Skeletal muscle satellite cell (primary cell): ENCODE measurements around the gene ANAPC15.
"Not testable (repeated sequence)": the region's sequence is repeated elsewhere in the genome, so short reads cannot be mapped to it uniquely, and the experiment has no call there.

ENCODE experiments used
- H3K27me3 ChIP-seq: 2 replicates; pipeline ENCODE4 v1.7.0; 2013; ENCODE audit warnings: low read length; ENCODE audit not compliant: control insufficient read depth, insufficient read depth
- H3K36me3 ChIP-seq: 2 replicates; pipeline ENCODE4 v1.7.0; 2013; ENCODE audit warnings: mild to moderate bottlenecking, control low read depth, low read length; ENCODE audit not compliant: insufficient read depth
- H3K4me1 ChIP-seq: 2 replicates; pipeline ENCODE4 v1.7.0; 2013; ENCODE audit warnings: low read length; ENCODE audit not compliant: control insufficient read depth, insufficient read depth
- H3K4me2 ChIP-seq: 2 replicates; pipeline ENCODE4 v1.7.0; 2013; ENCODE audit warnings: mild to moderate bottlenecking, low read length
- H3K4me3 ChIP-seq: 2 replicates; pipeline ENCODE4 v1.7.0; 2013; ENCODE audit warnings: low read length
- H3K9ac ChIP-seq: 2 replicates; pipeline ENCODE4 v1.7.0; 2013; ENCODE audit warnings: mild to moderate bottlenecking, low read depth, low read length, moderate library complexity
- H3K9me3 ChIP-seq: replicated peaks from 2 replicates; pipeline ENCODE4 v1.7.0; 2013; ENCODE audit warnings: mild to moderate bottlenecking, control low read depth, low read length

Gene ANAPC15

DNA sequence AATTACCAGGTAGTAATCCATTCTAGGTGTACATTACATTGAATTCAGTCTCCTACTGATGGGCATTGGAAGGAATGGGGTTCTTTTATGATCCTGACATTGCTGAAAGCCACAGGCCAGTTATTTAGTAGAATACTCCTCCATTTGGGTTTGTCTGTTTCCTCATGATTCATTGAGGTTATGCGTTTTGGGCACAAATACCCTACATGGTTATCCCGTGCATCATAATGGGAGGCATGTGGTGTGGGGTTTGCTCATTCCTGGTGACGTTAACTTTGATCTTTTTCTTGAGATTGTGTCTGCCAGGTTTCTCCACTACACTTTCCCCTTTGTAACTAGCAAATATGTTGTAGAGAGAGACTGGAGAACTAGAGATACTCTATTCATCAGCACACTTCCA, 28.6 kb upstream of the ANAPC15 start:
- Histone ChIP-seq H3K4me2 (peak overlapping the region; percentile 45), H3K9me3 (no peaks in the 10 kb centered on the region), H3K4me1 (peaks cover 45% of the 10 kb centered on the region), H3K4me3 (no peak overlapping the region), H3K9ac (peak overlapping the region; percentile 65), H3K36me3 (no peaks in the 10 kb centered on the region), H3K27me3 (no peaks in the 10 kb centered on the region)

GRCh38 chr11:72140661-72141060, 28.2 kb upstream of the ANAPC15 start:
- no peaks in the 10 kb centered on the region for H3K9me3 ChIP-seq
- H3K4me2 ChIP-seq: peak overlapping the region; percentile 45
- H3K36me3 ChIP-seq: no peaks in the 10 kb centered on the region
- peak overlapping the region; percentile 65 for H3K9ac ChIP-seq
- H3K4me3 ChIP-seq: no peak overlapping the region
- H3K27me3 ChIP-seq: no peaks in the 10 kb centered on the region
- peaks cover 45% of the 10 kb centered on the region for H3K4me1 ChIP-seq

DNA sequence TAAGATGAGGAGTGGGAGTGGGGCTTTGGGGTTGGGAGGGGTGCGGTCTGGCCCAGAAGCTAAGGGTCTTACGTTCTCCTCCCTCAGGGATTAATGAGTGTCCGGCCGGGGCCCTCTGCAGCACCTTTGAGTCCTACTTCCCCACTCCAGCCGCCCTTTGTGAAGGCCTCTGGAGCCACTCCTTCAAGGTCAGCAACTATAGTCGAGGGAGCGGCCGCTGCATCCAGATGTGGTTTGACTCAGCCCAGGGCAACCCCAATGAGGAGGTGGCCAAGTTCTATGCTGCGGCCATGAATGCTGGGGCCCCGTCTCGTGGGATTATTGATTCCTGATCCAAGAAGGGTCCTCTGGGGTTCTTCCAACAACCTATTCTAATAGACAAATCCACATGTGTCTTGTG, 27.0 kb upstream of the ANAPC15 start:
- peaks cover 40% of the 10 kb centered on the region for H3K4me1 ChIP-seq
- H3K36me3 ChIP-seq: no peaks in the 10 kb centered on the region
- no peaks in the 10 kb centered on the region for H3K27me3 ChIP-seq
- no peak overlapping the region for H3K4me3 ChIP-seq
- no peaks in the 10 kb centered on the region for H3K9me3 ChIP-seq
- no peak overlapping the region for H3K4me2 ChIP-seq
- no peak overlapping the region for H3K9ac ChIP-seq

DNA sequence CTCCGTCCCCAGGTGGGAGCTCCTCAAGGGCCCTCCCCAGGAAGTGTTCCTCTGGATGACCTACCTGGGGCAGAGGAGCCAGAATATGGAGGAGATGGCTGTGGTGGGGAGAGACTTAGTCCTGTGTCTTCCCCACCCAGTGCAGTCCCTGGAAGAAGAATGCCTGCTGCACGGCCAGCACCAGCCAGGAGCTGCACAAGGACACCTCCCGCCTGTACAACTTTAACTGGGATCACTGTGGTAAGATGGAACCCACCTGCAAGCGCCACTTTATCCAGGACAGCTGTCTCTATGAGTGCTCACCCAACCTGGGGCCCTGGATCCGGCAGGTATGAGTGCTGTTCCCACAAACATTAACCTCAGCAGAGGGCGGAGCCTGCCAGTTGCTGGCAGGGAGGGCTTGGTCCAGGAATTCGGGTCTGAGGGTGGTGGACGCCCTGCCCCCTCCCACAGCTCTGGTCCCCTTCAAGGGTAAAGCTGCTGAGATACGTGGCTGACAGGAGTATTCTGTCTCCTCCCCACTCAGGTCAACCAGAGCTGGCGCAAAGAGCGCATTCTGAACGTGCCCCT, 26.4 kb upstream of the ANAPC15 start:
- H3K4me1 ChIP-seq: peaks cover 34% of the 10 kb centered on the region

GRCh38 chr11:72136684-72137262, 24.3 kb upstream of the ANAPC15 start:
- no peaks in the 10 kb centered on the region for H3K36me3 ChIP-seq
- H3K4me2 ChIP-seq: no peak overlapping the region
- no peaks in the 10 kb centered on the region for H3K9me3 ChIP-seq
- peaks cover 10% of the 10 kb centered on the region for H3K27me3 ChIP-seq
- H3K9ac ChIP-seq: no peak overlapping the region
- H3K4me3 ChIP-seq: no peak overlapping the region
- peaks cover 26% of the 10 kb centered on the region for H3K4me1 ChIP-seq

More for the DNA sequence above, 26.4 kb upstream of the ANAPC15 start:
- H3K36me3 ChIP-seq: no peaks in the 10 kb centered on the region
- no peak overlapping the region for H3K9ac ChIP-seq
- no peak overlapping the region for H3K4me2 ChIP-seq
- H3K9me3 ChIP-seq: no peaks in the 10 kb centered on the region
- H3K4me3 ChIP-seq: no peak overlapping the region
- no peaks in the 10 kb centered on the region for H3K27me3 ChIP-seq

GRCh38 chr11:72135891-72136683, 23.6 kb upstream of the ANAPC15 start:
- peaks cover 19% of the 10 kb centered on the region for H3K4me1 ChIP-seq
- H3K4me3 ChIP-seq: no peak overlapping the region
- no peak overlapping the region for H3K9ac ChIP-seq
- peaks cover 10% of the 10 kb centered on the region for H3K27me3 ChIP-seq
- H3K4me2 ChIP-seq: no peak overlapping the region
- no peaks in the 10 kb centered on the region for H3K36me3 ChIP-seq
- no peaks in the 10 kb centered on the region for H3K9me3 ChIP-seq

DNA sequence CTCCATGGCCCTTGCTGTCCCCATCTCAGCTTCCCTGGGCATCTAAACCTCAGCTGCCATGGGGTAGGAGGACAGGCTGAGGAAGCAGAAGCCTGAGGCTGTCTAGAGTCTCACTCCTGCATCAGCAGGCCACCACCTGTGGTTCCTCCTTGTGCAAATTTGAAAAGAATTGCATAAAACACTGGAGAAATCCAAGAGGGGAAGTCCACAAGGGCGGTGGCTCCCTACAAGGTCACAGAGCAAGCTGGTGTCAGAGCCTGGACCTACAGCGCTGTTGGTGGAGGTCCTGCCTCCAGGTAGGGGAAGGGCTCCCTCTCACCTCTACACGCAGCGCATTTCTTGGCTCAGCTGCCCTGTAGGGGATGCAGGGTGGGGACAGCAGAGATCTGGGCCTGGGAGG, 23.0 kb upstream of the ANAPC15 start, which contains the start of gene FOLR3:
TSS of gene FOLR3 (plus strand) at position 253 of the 400 bp plus-strand sequence. CDS start 228 bp downstream, outside the sequence.
- H3K4me3 ChIP-seq, H3K9ac ChIP-seq, H3K36me3 ChIP-seq, H3K27me3 ChIP-seq, H3K9me3 ChIP-seq, H3K4me2 ChIP-seq: not testable (repeated sequence)
- H3K4me1 ChIP-seq: peaks cover 13% of the 10 kb centered on the region

DNA sequence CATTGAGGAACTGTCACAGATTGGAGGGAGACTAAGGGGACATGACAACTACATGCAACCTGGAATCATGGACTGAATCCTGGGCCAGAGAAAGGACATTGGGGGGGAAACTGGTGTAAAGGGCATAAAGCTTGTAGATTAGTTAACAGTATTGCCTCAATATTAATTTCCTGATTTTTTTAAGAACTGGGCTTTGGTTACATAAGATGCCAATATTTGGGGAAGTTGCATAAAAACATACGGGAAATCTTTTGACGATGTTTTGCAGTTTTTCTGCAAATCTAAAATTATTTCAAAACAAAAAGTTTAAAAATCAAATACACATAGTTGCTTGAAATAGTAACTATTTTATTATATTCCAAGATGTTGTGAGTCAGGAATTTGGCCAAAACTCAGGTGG, 20.2 kb upstream of the ANAPC15 start:
- Histone ChIP-seq H3K4me2 (no peak overlapping the region), H3K9me3 (peaks cover 3% of the 10 kb centered on the region), H3K27me3 (peaks cover 12% of the 10 kb centered on the region), H3K4me3 (no peak overlapping the region), H3K4me1 (peaks cover 4% of the 10 kb centered on the region), H3K9ac (no peak overlapping the region), H3K36me3 (no peaks in the 10 kb centered on the region)

DNA sequence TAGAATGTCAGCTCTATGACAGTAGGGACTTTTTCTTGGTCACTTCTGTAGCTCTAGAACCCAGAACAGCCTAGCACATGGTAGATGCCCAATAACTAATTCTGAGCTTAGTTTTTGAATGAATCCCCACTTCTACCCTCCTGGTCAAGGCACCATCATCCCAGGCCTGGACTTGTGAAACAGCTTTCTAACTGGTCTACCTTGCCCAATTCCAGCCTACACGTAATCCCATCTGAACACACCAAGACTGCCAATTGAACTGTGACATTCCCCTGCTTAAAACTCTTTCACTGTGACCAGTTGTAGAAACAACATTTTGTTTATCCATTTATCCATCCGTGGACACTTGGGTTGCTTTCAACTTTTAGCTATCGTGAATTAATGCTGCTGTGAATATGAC, 16.9 kb upstream of the ANAPC15 start:
- Histone ChIP-seq H3K4me3 (no peak overlapping the region), H3K36me3 (no peaks in the 10 kb centered on the region), H3K4me2 (no peak overlapping the region), H3K9ac (no peak overlapping the region), H3K27me3 (peaks cover 12% of the 10 kb centered on the region), H3K4me1 (no peaks in the 10 kb centered on the region), H3K9me3 (peaks cover 3% of the 10 kb centered on the region)

DNA sequence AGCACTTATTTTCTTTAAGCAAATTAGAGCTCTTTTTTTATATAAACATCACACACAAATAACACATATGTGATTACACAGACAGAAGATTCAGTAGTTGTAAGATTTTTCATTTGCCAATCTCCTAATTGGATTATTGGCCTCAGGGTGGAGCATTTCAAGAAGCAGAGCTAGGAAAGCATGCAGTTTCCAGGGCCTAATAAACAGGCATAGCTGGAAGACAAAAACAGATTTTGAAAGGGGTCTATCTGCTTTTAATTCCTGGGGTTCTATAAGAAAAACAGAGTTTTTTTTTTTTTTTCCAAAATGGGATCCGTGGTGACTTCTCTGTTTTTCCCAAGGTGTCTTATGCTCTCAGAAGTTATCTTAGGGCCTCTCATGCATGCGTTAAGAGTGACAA, 15.4 kb upstream of the ANAPC15 start:
- Histone ChIP-seq H3K27me3 (peaks cover 5% of the 10 kb centered on the region), H3K4me1 (no peaks in the 10 kb centered on the region), H3K4me3 (no peak overlapping the region), H3K9me3 (peaks cover 3% of the 10 kb centered on the region), H3K9ac (no peak overlapping the region), H3K4me2 (no peak overlapping the region), H3K36me3 (no peaks in the 10 kb centered on the region)

DNA sequence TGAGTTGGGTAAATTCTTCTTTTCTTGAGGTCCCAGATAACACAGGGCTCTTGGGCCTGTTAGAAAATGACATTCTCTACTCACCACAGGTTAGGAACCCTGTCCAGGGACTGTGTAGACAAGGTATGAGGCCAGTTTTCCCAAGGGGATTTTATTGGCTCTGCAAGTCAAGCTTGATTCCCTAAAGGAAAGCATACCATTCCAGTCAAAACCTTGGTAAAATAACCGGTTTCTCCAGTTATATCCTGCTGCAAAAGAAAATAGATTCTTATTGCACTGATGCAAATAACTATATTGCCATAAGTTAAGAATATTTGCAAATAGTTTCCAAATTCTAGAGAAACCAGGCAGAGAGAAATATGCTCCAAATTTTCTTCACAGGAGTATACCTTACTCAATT, 13.5 kb upstream of the ANAPC15 start:
- Histone ChIP-seq H3K36me3 (no peaks in the 10 kb centered on the region), H3K4me2 (no peak overlapping the region), H3K9ac (no peak overlapping the region), H3K4me3 (no peak overlapping the region), H3K27me3 (peaks cover 2% of the 10 kb centered on the region), H3K4me1 (no peaks in the 10 kb centered on the region), H3K9me3 (peaks cover 3% of the 10 kb centered on the region)
